ENCODE results near the gene SPECC1.

The SPECC1 gene

DNA sequence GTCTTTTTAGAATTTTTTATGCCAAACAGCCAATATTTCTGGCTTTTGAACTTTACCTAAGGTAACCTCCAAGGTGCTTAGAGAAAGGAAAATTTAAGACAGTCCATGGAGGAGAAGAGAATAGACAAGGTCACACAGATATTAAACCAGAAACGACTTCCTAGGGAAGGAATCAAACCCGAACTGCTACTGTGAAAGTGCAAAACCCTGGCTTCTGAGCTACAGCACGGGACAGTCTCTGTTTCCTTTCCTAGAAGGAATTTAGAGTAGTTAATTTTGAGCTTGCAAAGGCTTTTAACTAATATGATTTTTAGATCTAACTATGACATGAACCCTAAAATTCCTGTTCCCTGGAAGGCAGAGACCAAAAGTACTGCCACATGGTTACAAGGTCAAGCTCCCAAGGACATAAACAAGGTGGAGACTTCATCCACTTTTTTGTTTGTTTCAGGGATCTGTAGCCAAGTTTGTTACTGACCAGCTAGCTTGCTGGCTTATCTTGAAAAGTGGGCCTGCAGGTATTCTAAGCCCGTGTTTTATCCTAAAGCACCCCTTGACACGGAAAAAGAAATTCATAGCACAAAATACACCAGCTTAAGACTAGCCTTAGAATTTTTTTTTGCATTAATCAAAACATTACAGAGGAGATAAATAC is 188.2 kb downstream of the SPECC1 start:
- no peak for TF ChIP-seq Cebpa-rat (IDR thresholded peaks at IDR 0.05)
- H3K4me2 ChIP-seq, result no peak overlapping the region
- no peaks in the 10 kb centered on the region for H3K27me3 ChIP-seq

DNA sequence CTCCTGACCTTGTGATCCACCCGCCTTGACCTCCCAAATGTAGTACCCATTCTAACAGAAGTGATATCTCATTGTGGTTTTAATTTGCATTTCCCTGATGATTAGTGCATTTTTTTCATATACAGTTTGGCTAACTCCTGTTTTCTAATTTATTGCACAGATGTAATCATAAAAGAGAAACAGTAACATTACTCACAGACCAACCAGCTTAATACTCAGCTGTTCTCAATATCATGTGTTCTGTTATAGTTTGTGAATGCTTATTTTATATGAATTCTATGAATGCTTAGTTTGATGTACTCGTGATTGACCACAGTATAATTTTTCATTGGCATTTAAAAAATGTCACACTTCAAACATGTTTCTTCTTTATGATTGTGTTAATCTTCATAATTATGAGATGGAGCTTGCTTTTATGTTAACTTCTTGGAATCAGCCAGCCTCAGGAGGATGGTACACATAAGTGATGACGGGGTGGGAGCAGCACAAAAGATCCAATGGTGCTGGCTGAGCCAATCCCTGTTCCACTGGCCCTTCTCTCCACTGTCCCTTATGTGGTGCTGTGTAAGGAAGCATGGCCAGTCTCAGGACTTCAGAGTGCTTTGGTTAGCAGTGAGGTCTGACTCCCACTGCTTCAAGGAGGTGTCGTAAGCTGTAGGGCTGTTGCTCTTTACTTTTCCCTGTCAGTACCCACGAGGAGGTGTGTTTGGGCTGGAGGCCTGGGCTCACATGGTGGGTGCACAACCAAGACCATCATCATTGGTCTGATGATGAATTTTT is 191.0 kb downstream of the SPECC1 start:
- H3K4me1 ChIP-seq, result peaks cover 6 to 25% (median 10%) of the 10 kb centered on the region in 10 experiments; a peak in 16 of 20 replicates
- peaks cover 15 to 70% (median 44%) of the 10 kb centered on the region in 11 experiments; a peak in 21 of 22 replicates for H3K36me3 ChIP-seq
- H3K4me3 ChIP-seq, result no peak overlapping the region
- peaks cover 0 to 24% (median 0%) of the 10 kb centered on the region in 11 experiments; a peak in 3 of 22 replicates for H4K20me1 ChIP-seq
- peaks cover 43 to 49% (median 46%) of the 10 kb centered on the region in 11 experiments for H3K9me3 ChIP-seq (replicated peaks in 1 of 11)
- no peak overlapping the region for H3K4me2 ChIP-seq
- no peak for TF ChIP-seq Cebpa-rat (IDR thresholded peaks at IDR 0.05)
- no peaks in the 10 kb centered on the region for H3K27me3 ChIP-seq
- H3K9ac ChIP-seq, result no peak overlapping the region
- H3K27ac ChIP-seq, result no peak overlapping the region

More for the DNA sequence above, 188.2 kb downstream of the SPECC1 start:
- H3K27ac ChIP-seq, result no peak overlapping the region
- H3K4me3 ChIP-seq, result no peak overlapping the region
- no peak overlapping the region for H3K9ac ChIP-seq
- peaks cover 0 to 3% (median 0%) of the 10 kb centered on the region in 10 experiments; a peak in 1 of 20 replicates for H3K4me1 ChIP-seq
- peaks cover 9 to 75% (median 43%) of the 10 kb centered on the region in 11 experiments; a peak in 18 of 22 replicates for H3K36me3 ChIP-seq
- peaks cover 57 to 76% (median 64%) of the 10 kb centered on the region in 11 experiments for H3K9me3 ChIP-seq (replicated peaks in 1 of 11)
- peaks cover 0 to 4% (median 0%) of the 10 kb centered on the region in 11 experiments; a peak in 1 of 22 replicates for H4K20me1 ChIP-seq

DNA sequence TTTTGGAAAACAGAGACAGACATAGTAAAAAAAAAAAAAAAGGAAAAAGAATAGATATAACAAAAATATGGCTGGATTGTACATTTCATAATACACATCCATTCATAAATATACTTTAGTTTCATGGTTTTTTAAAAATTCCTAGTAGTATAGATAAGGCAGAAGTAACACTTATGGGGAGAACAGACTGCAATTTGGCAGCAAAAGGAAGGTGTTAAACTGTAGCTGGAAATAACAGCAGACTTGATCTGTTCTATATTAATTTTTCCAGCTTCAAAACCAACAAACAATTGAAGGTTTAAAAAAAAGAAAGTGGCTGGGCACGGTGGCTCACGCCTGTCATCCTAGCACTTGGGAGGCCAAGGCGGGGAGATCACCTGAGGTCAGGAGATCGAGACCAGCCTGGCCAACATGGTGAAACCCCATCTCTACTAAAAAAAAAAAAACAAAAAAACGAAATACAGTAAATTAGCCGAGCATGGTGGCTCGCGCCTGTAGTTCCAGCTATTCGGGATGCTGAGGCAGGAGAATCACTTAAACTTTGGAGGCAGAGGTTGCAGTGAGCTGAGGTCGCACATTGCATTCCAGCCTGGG is 191.8 kb downstream of the SPECC1 start:
- H3K9ac ChIP-seq, result no peak overlapping the region
- H3K36me3 ChIP-seq, result peaks cover 18 to 71% (median 44%) of the 10 kb centered on the region in 11 experiments; a peak in 21 of 22 replicates
- no peak for TF ChIP-seq Cebpa-rat (IDR thresholded peaks at IDR 0.05)
- H3K4me3 ChIP-seq, result no peak overlapping the region
- H3K9me3 ChIP-seq (replicated peaks in 1 of 11), result peaks cover 36 to 42% (median 38%) of the 10 kb centered on the region in 11 experiments
- peaks cover 0 to 32% (median 0%) of the 10 kb centered on the region in 11 experiments; a peak in 4 of 22 replicates for H4K20me1 ChIP-seq
- H3K4me2 ChIP-seq, result no peak overlapping the region
- H3K27me3 ChIP-seq, result no peaks in the 10 kb centered on the region
- H3K4me1 ChIP-seq, result peaks cover 6 to 29% (median 10%) of the 10 kb centered on the region in 10 experiments; a peak in 16 of 20 replicates
- no peak overlapping the region for H3K27ac ChIP-seq

DNA sequence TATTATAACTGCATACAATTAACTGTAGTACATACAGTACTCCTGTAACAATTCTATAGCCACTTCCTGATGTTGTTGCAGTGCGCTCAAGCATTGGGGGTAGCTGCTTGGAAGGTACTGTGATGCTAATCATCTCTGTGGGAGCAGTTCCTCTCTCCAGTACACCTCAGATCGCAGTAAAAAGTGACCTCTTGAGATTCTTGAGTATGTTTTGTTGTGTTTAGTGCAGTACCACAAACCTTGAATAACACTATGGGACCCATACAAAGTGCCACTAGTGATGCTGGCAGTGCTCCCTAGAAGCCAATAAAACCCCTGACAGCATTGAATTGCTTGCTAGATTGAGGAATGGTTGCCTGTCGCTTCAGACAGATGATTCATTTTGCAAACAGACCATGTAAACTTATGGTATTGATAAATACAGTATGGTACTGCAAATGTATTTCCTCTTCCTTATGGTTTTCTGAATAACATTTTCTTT is 193.0 kb downstream of the SPECC1 start:
- peaks cover 16 to 71% (median 48%) of the 10 kb centered on the region in 11 experiments; a peak in 21 of 22 replicates for H3K36me3 ChIP-seq
- H3K4me1 ChIP-seq, result peaks cover 6 to 32% (median 10%) of the 10 kb centered on the region in 10 experiments; a peak in 16 of 20 replicates
- H3K4me3 ChIP-seq, result no peak overlapping the region
- no peak overlapping the region for H3K4me2 ChIP-seq
- H3K9me3 ChIP-seq (replicated peaks in 1 of 11), result peaks cover 24 to 29% (median 27%) of the 10 kb centered on the region in 11 experiments
- H3K27me3 ChIP-seq, result no peaks in the 10 kb centered on the region
- no peak overlapping the region for H3K27ac ChIP-seq
- H4K20me1 ChIP-seq, result peaks cover 0 to 37% (median 5%) of the 10 kb centered on the region in 11 experiments; a peak in 6 of 22 replicates
- H3K9ac ChIP-seq, result no peak overlapping the region
- no peak for TF ChIP-seq Cebpa-rat (IDR thresholded peaks at IDR 0.05)

DNA sequence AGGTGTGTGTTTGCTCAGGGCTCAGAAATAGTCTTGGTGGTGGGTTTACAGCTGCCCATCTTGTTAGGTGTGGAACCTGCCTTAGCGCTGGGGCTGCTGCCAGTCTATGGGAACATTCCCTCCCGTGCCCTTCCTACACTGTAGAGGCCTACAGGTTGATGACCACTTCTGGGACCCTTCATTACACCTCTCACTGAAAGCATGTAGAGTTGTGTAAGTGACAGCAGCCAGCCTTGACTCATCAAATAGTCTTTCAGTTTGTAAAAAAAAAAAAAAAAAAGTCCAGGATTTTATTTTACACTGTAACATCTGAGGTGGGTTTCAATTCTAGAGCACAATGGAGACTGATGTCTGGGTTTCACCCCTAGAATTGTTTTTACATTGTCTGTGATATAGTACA is 193.9 kb downstream of the SPECC1 start:
- no peak for TF ChIP-seq Cebpa-rat (IDR thresholded peaks at IDR 0.05)
- peaks cover 6 to 32% (median 10%) of the 10 kb centered on the region in 10 experiments; a peak in 16 of 20 replicates for H3K4me1 ChIP-seq
- H3K36me3 ChIP-seq, result peaks cover 16 to 65% (median 44%) of the 10 kb centered on the region in 11 experiments; a peak in 21 of 22 replicates
- H3K4me2 ChIP-seq, result peak overlapping the region in 1 of 11 experiments; percentile 52; a peak in 2 of 22 replicates
- no peak overlapping the region for H3K27ac ChIP-seq
- peaks cover 15 to 21% (median 18%) of the 10 kb centered on the region in 11 experiments for H3K9me3 ChIP-seq (replicated peaks in 1 of 11)
- no peak overlapping the region for H3K9ac ChIP-seq
- H3K27me3 ChIP-seq, result no peaks in the 10 kb centered on the region
- no peak overlapping the region for H3K4me3 ChIP-seq
- peaks cover 0 to 37% (median 5%) of the 10 kb centered on the region in 11 experiments; a peak in 6 of 22 replicates for H4K20me1 ChIP-seq

DNA sequence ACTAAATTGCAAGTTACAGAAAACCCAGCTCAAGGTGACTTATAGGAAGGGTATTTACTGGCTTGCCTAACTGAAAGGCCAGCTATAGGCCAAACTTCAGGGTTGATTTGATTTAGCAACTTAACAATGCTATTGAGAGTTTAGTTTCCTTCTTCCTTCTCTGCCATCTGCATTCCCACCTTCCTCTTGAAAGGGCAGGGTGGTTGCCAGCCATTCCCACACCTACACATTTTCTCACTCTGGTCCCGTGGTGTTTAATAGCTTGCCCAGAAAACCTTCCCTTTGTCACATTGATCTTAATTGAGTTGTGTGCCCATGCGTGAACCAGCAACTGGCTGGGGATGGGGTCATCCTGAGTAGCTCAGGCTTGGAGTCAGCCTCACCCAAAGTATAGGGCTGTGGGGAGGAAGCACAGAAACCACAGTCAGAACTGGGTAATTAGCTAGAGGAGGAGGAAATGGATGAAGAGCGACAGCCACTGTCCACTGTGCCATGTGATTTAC is 194.7 kb downstream of the SPECC1 start:
- H3K9ac ChIP-seq, result no peak overlapping the region
- no peaks in the 10 kb centered on the region for H3K27me3 ChIP-seq
- H3K4me3 ChIP-seq, result no peak overlapping the region
- peaks cover 16 to 65% (median 47%) of the 10 kb centered on the region in 11 experiments; a peak in 21 of 22 replicates for H3K36me3 ChIP-seq
- no peak for TF ChIP-seq Cebpa-rat (IDR thresholded peaks at IDR 0.05)
- H3K4me1 ChIP-seq, result peaks cover 6 to 32% (median 10%) of the 10 kb centered on the region in 10 experiments; a peak in 16 of 20 replicates
- H3K9me3 ChIP-seq (replicated peaks in 1 of 11), result peaks cover 7 to 13% (median 10%) of the 10 kb centered on the region in 11 experiments
- H3K4me2 ChIP-seq, result peak overlapping the region in 10 of 11 experiments; percentile 7 to 77 (median 16); a peak in 13 of 22 replicates
- H4K20me1 ChIP-seq, result peaks cover 0 to 37% (median 5%) of the 10 kb centered on the region in 11 experiments; a peak in 6 of 22 replicates
- peak overlapping the region in 2 of 11 experiments; percentile 5 to 20; a peak in 1 of 22 replicates for H3K27ac ChIP-seq

DNA sequence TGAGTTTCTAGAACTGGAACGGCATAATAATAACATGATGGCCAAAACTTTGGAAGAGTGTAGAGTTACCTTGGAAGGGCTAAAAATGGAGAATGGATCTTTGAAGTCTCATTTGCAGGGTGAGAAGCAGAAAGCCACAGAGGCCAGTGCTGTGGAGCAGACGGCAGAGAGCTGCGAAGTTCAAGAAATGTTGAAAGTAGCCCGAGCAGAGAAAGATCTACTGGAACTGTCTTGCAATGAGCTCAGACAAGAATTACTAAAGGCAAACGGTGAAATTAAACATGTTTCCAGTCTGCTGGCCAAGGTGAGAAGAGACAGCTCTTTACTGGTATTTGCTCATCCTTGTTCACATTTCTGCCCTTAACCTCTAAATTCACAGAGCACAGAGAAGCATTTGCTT is 196.4 kb downstream of the SPECC1 start:
- H3K36me3 ChIP-seq, result peaks cover 18 to 74% (median 64%) of the 10 kb centered on the region in 11 experiments; a peak in 21 of 22 replicates
- H3K27me3 ChIP-seq, result no peaks in the 10 kb centered on the region
- no peak overlapping the region for H3K9ac ChIP-seq
- peaks cover 0 to 49% (median 5%) of the 10 kb centered on the region in 11 experiments; a peak in 6 of 22 replicates for H4K20me1 ChIP-seq
- H3K4me3 ChIP-seq, result no peak overlapping the region
- TF ChIP-seq Cebpa-rat (IDR thresholded peaks at IDR 0.05), result no peak
- H3K4me1 ChIP-seq, result peaks cover 6 to 32% (median 10%) of the 10 kb centered on the region in 10 experiments; a peak in 16 of 20 replicates
- H3K4me2 ChIP-seq, result peak overlapping the region in 2 of 11 experiments; percentile 14 to 20; a peak in 1 of 22 replicates
- H3K9me3 ChIP-seq (replicated peaks in 1 of 11), result peaks cover 0 to 6% (median 0%) of the 10 kb centered on the region in 11 experiments; a peak in 3 of 22 replicates
- no peak overlapping the region for H3K27ac ChIP-seq

DNA sequence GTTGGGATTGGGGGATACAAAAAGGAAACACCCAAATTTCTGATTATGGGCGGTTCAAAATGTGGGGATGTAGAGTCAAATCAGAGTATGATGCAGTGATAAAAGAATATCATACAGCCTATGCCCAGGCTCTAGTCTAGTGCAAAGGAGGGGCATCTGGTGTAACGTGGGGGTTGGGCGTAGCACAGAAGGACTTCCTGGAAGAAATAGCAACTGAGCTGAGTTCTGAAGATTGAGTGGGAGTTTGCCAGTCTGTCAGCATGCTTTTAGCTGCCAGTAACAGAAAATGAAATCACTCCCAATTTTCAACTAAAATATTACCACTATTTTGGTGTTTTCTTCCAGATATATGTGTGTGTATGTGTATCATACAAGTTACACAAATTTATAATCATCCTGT is 196.9 kb downstream of the SPECC1 start:
- H4K20me1 ChIP-seq, result peaks cover 0 to 49% (median 7%) of the 10 kb centered on the region in 11 experiments; a peak in 6 of 22 replicates
- no peak overlapping the region for H3K27ac ChIP-seq
- peaks cover 20 to 76% (median 68%) of the 10 kb centered on the region in 11 experiments; a peak in 21 of 22 replicates for H3K36me3 ChIP-seq
- no peak overlapping the region for H3K4me3 ChIP-seq
- peaks cover 6 to 32% (median 10%) of the 10 kb centered on the region in 10 experiments; a peak in 16 of 20 replicates for H3K4me1 ChIP-seq
- peak overlapping the region in 2 of 11 experiments; percentile 14 to 20; a peak in 1 of 22 replicates for H3K4me2 ChIP-seq
- peaks cover 0 to 11% (median under 1%) of the 10 kb centered on the region in 11 experiments; a peak in 6 of 22 replicates for H3K9me3 ChIP-seq (replicated peaks in 1 of 11)
- no peak for TF ChIP-seq Cebpa-rat (IDR thresholded peaks at IDR 0.05)
- no peaks in the 10 kb centered on the region for H3K27me3 ChIP-seq
- no peak overlapping the region for H3K9ac ChIP-seq
